Measurements from ENCODE around the gene PDS5A.

Gene PDS5A

GRCh38 chr4:39977489-39978377 is at the start of gene PDS5A (continued):
- TF ChIP-seq SETDB1 (IDR thresholded peaks at IDR 0.05; ENCODE audit: insufficient read length, low read length) (no peak), ZNF670 (tag by site-specific recombination; IDR thresholded peaks at IDR 0.05; ENCODE audit: low read depth) (no peak), ZNF544 (tag by site-specific recombination; IDR thresholded peaks at IDR 0.05) (no peak), MZF1 (tag by site-specific recombination; IDR thresholded peaks at IDR 0.05; ENCODE audit: borderline replicate concordance) (no peak), ZNF335 (tag by site-specific recombination; conservative IDR thresholded peaks at IDR 0.05) (peak; percentile 76), ZNF391 (tag by site-specific recombination; IDR thresholded peaks at IDR 0.05; ENCODE audit: borderline replicate concordance, low read depth) (peak; percentile 69; the same call in 1 of the 2 replicates), ZBTB7A (tag by site-specific recombination; IDR thresholded peaks at IDR 0.05; ENCODE audit: low read depth) (no peak), ZNF76 (tag by site-specific recombination; IDR thresholded peaks at IDR 0.05; ENCODE audit: borderline replicate concordance, low read depth) (peak; percentile 56; the same call in 1 of the 2 replicates), OSR2 (tag by site-specific recombination; IDR thresholded peaks at IDR 0.05) (no peak), HIC1 (tag by site-specific recombination; IDR thresholded peaks at IDR 0.05) (peak; percentile 93), SP2 (tag by site-specific recombination; IDR thresholded peaks at IDR 0.05) (no peak; the same call in 1 of the 2 replicates), ZSCAN23 (tag by site-specific recombination; IDR thresholded peaks at IDR 0.05) (no peak), ATF2 (tag by site-specific recombination; IDR thresholded peaks at IDR 0.05; ENCODE audit: low read depth) (no peak), GFI1B (tag by site-specific recombination; IDR thresholded peaks at IDR 0.05) (0 out of 2 replicates have a peak, but pooled peaks have one; percentile 6), ZNF23 (tag by site-specific recombination; IDR thresholded peaks at IDR 0.05; ENCODE audit: borderline replicate concordance) (no peak), KLF16 (tag by site-specific recombination; IDR thresholded peaks at IDR 0.05) (0 out of 2 replicates have a peak, but pooled peaks have one; percentile 43), REPIN1 (tag by site-specific recombination; IDR thresholded peaks at IDR 0.05; ENCODE audit: low read depth) (no peak), ZNF529 (tag by site-specific recombination; IDR thresholded peaks at IDR 0.05; ENCODE audit: insufficient replicate concordance) (no peak), ZNF449 (tag by site-specific recombination; IDR thresholded peaks at IDR 0.05) (no peak), ZNF610 (tag by site-specific recombination; IDR thresholded peaks at IDR 0.05; ENCODE audit: borderline replicate concordance) (peak; percentile 52; the same call in 1 of the 2 replicates), ZNF629 (tag by site-specific recombination; IDR thresholded peaks at IDR 0.05) (no peak), ZNF692 (tag by site-specific recombination; IDR thresholded peaks at IDR 0.05) (peak; percentile 66), ZNF560 (tag by site-specific recombination; IDR thresholded peaks at IDR 0.05; ENCODE audit: borderline replicate concordance) (no peak), ZNF292 (tag by site-specific recombination; IDR thresholded peaks at IDR 0.05; ENCODE audit: borderline replicate concordance, low read depth) (no peak), GLI2 (tag by site-specific recombination; IDR thresholded peaks at IDR 0.05; ENCODE audit: borderline replicate concordance, low read depth) (no peak), ZNF521 (tag by site-specific recombination; IDR thresholded peaks at IDR 0.05) (no peak), PRDM10 (tag by site-specific recombination; IDR thresholded peaks at IDR 0.05) (no peak)
